ENCODE results near the gene MGAM2. TPM values are rescaled to one million over a fixed set of nuclear protein-coding genes. Genes with fewer than 3 reads are reported as not detected.

The MGAM2 gene
- total and polyA plus RNA-seq, 2 of the 8 experiments (the other 6 are each of a cell fraction or from before 2014, with no cell fraction given), result 0.02 TPM; not detected in 1

GRCh38 chr7:142231716-142232115 is 120.2 kb downstream of the MGAM2 start:
- no peaks in the 10 kb centered on the region for H3K23me2 ChIP-seq (ENCODE audit: low read depth, low read length)
- 0 out of 2 replicates have a peak overlapping the region, but pooled peaks have one; percentile 81 for H2AFZ ChIP-seq (ENCODE audit: low read length)
- no peak overlapping the region for H3K14ac ChIP-seq (ENCODE audit: insufficient read length)
- H4K20me1 ChIP-seq (replicated peaks in 1 of 2; ENCODE audit: control insufficient read depth in 1 of 2, insufficient read depth in 2 of 2, low read length in 2 of 2), result no peaks in the 10 kb centered on the region
- no peak overlapping the region for H3K27ac ChIP-seq (ENCODE audit: low read depth, low read length)
- no peaks in the 10 kb centered on the region for H3K79me2 ChIP-seq (ENCODE audit: control insufficient read depth in 1 of 2, insufficient read depth in 2 of 2, low read length in 2 of 2)
- H3K23ac ChIP-seq (ENCODE audit: insufficient read length), result no peak overlapping the region
- no peak overlapping the region for H3K56ac ChIP-seq (replicated peaks; ENCODE audit: insufficient read length, low read depth, low read length)
- no peak overlapping the region for H4K8ac ChIP-seq (ENCODE audit: extremely low read depth, insufficient read depth, low read length)
- no peak overlapping the region for H3K18ac ChIP-seq (ENCODE audit: extremely low read depth, low read length)
- H3K36me3 ChIP-seq (ENCODE audit: control insufficient read depth in 2 of 4, insufficient read depth in 4 of 4, low read length in 3 of 4), result no peaks in the 10 kb centered on the region
- no peak overlapping the region for H3K4me2 ChIP-seq (ENCODE audit: insufficient read depth in 1 of 2, low read depth in 2 of 2, low read length in 2 of 2)
- no peak overlapping the region for H3K4me3 ChIP-seq (ENCODE audit: extremely low read depth in 1 of 4, insufficient read depth in 2 of 4, low read depth in 3 of 4, low read length in 4 of 4)
- FAIRE-seq, result no peak
- POLR2A ChIA-PET (ENCODE audit: partially characterized antibody), result interaction anchor here (0.6 kb wide), 1 partner anchor 1171 kb away, joined by 4 read pairs; no protein-coding TSS in a partner anchor
- H2BK12ac ChIP-seq (ENCODE audit: low read depth, low read length), result no peak overlapping the region
- H4K5ac ChIP-seq (ENCODE audit: insufficient read length, low read depth, low read length), result no peak overlapping the region
- no peak overlapping the region for H4K91ac ChIP-seq (replicated peaks; ENCODE audit: insufficient read length, low read length)
- CTCF ChIA-PET (ENCODE audit: partially characterized antibody), result interaction anchor here (0.6 to 3.6 kb wide), 16 partner anchors 8 to 648 kb away, joined by 3 to 20 read pairs (median 4); no protein-coding TSS in a partner anchor
- no peak overlapping the region for H3K4ac ChIP-seq (replicated peaks; ENCODE audit: insufficient read length, low read depth, low read length)
- peaks cover 0 to 2% (median under 1%) of the 10 kb centered on the region in 4 experiments; a peak in 1 of 7 replicates for H3K4me1 ChIP-seq (replicated peaks in 1 of 4; ENCODE audit: control insufficient read depth in 3 of 4, insufficient read depth in 4 of 4, low read length in 3 of 4)
- no peak overlapping the region for H2BK15ac ChIP-seq (ENCODE audit: low read length)
- no peak overlapping the region for H2BK5ac ChIP-seq (ENCODE audit: low read depth, low read length)
- H2BK20ac ChIP-seq (ENCODE audit: low read length), result no peak overlapping the region
- DNase-seq (ENCODE audit: low read depth in 1 of 2, low spot score in 2 of 2), result peak; percentile 29 to 69
- 57% methylated on average over 7 of the region's 7 CpGs; no CpG with 5 or more reads in 1 of the 2 experiments for WGBS, 2 experiments (ENCODE audit: extremely low coverage in 1 of 2, insufficient coverage in 1 of 2, insufficient read length in 1 of 2, insufficient replicate concordance in 2 of 2, low coverage in 1 of 2, low lambda C conversion rate in 2 of 2, missing lambda C conversion rate in 1 of 2)
- H2AK5ac ChIP-seq (ENCODE audit: low read depth, low read length), result no peak overlapping the region
- H3K9me3 ChIP-seq (ENCODE audit: insufficient read depth in 2 of 2, low read depth in 1 of 2, low read length in 1 of 2), result peaks cover 2 to 3% of the 10 kb centered on the region in 2 experiments; a peak in 2 of 4 replicates
- H3K9ac ChIP-seq (replicated peaks in 1 of 4; ENCODE audit: extremely low read depth in 1 of 4, low read depth in 3 of 4, low read length in 3 of 4), result no peak overlapping the region
- no peak overlapping the region for H2BK120ac ChIP-seq (replicated peaks; ENCODE audit: low read depth, low read length)
- H3K79me1 ChIP-seq (ENCODE audit: low read depth, low read length), result no peaks in the 10 kb centered on the region
- no peaks in the 10 kb centered on the region for H3K27me3 ChIP-seq (replicated peaks in 1 of 4; ENCODE audit: control insufficient read depth in 3 of 4, extremely low read depth in 1 of 4, insufficient read depth in 3 of 4, low read length in 3 of 4)
- TF ChIP-seq ATF2 (IDR thresholded peaks at IDR 0.05; ENCODE audit: low read length) (no peak), JUND (IDR thresholded peaks at IDR 0.05; ENCODE audit: low read length) (no peak), BACH1 (IDR thresholded peaks at IDR 0.05; ENCODE audit: low read length) (no peak), RAD21 (IDR thresholded peaks at IDR 0.05 in 1 of 2, conservative IDR thresholded peaks at IDR 0.05 in 1 of 2; ENCODE audit: low read depth in 2 of 2, low read length in 2 of 2) (peak; percentile 31 to 51; a peak in 3 of 4 replicates), CREB1 (IDR thresholded peaks at IDR 0.05) (peak; percentile 30; the same call in 1 of the 2 replicates), USF2 (IDR thresholded peaks at IDR 0.05; ENCODE audit: low read length) (peak; percentile 33; the same call in 1 of the 2 replicates), CBX8 (IDR thresholded peaks at IDR 0.05; ENCODE audit: borderline replicate concordance, low read depth, low read length) (no peak), HDAC2 (IDR thresholded peaks at IDR 0.05; ENCODE audit: borderline replicate concordance in 1 of 2, low read depth in 2 of 2, low read length in 2 of 2) (no peak), SIX5 (IDR thresholded peaks at IDR 0.05; ENCODE audit: low read depth, low read length) (no peak), RBBP5 (IDR thresholded peaks at IDR 0.05; ENCODE audit: borderline replicate concordance, low read depth, low read length) (no peak)

All from H1 (cell line).